Measurements from ENCODE around the gene SRC.

Gene SRC

GRCh38 chr20:37373020-37373598 is 27.2 kb downstream of the SRC start:
- no peak for TF ChIP-seq EZH2 (IDR thresholded peaks at IDR 0.05; ENCODE audit: borderline replicate concordance, low read length)
- TF ChIP-seq, protein P1, sequence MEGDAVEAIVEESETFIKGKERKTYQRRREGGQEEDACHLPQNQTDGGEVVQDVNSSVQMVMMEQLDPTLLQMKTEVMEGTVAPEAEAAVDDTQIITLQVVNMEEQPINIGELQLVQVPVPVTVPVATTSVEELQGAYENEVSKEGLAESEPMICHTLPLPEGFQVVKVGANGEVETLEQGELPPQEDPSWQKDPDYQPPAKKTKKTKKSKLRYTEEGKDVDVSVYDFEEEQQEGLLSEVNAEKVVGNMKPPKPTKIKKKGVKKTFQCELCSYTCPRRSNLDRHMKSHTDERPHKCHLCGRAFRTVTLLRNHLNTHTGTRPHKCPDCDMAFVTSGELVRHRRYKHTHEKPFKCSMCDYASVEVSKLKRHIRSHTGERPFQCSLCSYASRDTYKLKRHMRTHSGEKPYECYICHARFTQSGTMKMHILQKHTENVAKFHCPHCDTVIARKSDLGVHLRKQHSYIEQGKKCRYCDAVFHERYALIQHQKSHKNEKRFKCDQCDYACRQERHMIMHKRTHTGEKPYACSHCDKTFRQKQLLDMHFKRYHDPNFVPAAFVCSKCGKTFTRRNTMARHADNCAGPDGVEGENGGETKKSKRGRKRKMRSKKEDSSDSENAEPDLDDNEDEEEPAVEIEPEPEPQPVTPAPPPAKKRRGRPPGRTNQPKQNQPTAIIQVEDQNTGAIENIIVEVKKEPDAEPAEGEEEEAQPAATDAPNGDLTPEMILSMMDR (IDR thresholded peaks at IDR 0.05; ENCODE audit: low read length), result no peak
- Histone ChIP-seq H3K27ac (ENCODE audit: low read depth, low read length, poor library complexity, severe bottlenecking) (no peak overlapping the region), H3K9ac (ENCODE audit: low read length) (no peak overlapping the region), H3K79me2 (ENCODE audit: insufficient read depth, low read length) (no peaks in the 10 kb centered on the region), H3K9me2 (ENCODE audit: low read depth, low read length) (no peaks in the 10 kb centered on the region), H3F3A (ENCODE audit: insufficient read depth, low read length) (no peaks in the 10 kb centered on the region), H3K4me3 (ENCODE audit: low read depth, low read length, poor library complexity, severe bottlenecking) (no peak overlapping the region), H3K4me1 (ENCODE audit: insufficient read depth, low read length, severe bottlenecking) (no peaks in the 10 kb centered on the region), H3K4me2 (ENCODE audit: low read length) (no peak overlapping the region), H2AFZ (ENCODE audit: low read length) (no peak overlapping the region), H3K36me3 (ENCODE audit: insufficient read depth, low read length) (no peaks in the 10 kb centered on the region), H3K9me3 (ENCODE audit: low read length) (no peaks in the 10 kb centered on the region), H4K20me1 (ENCODE audit: insufficient read depth, low read length) (no peaks in the 10 kb centered on the region), H3K27me3 (ENCODE audit: insufficient read depth, low read length) (no peaks in the 10 kb centered on the region)

- H3K4me3 ChIP-seq (ENCODE audit: low read depth, low read length, poor library complexity, severe bottlenecking), result no peak overlapping the region
- no peak overlapping the region for H3K4me2 ChIP-seq (ENCODE audit: low read length)
- H3K9me3 ChIP-seq (ENCODE audit: low read length), result no peaks in the 10 kb centered on the region
- no peak overlapping the region for H2AFZ ChIP-seq (ENCODE audit: low read length)
- no peaks in the 10 kb centered on the region for H3K4me1 ChIP-seq (ENCODE audit: insufficient read depth, low read length, severe bottlenecking)
- TF ChIP-seq EZH2 (IDR thresholded peaks at IDR 0.05; ENCODE audit: borderline replicate concordance, low read length), result no peak
- H3F3A ChIP-seq (ENCODE audit: insufficient read depth, low read length), result no peaks in the 10 kb centered on the region
- no peaks in the 10 kb centered on the region for H4K20me1 ChIP-seq (ENCODE audit: insufficient read depth, low read length)
- no peaks in the 10 kb centered on the region for H3K9me2 ChIP-seq (ENCODE audit: low read depth, low read length)
- no peaks in the 10 kb centered on the region for H3K79me2 ChIP-seq (ENCODE audit: insufficient read depth, low read length)
- H3K36me3 ChIP-seq (ENCODE audit: insufficient read depth, low read length), result no peaks in the 10 kb centered on the region
- no peak overlapping the region for H3K27ac ChIP-seq (ENCODE audit: low read depth, low read length, poor library complexity, severe bottlenecking)
- no peaks in the 10 kb centered on the region for H3K27me3 ChIP-seq (ENCODE audit: insufficient read depth, low read length)
- no peak overlapping the region for H3K9ac ChIP-seq (ENCODE audit: low read length)
Measured at GRCh38 chr20:37375227-37375626, 29.3 kb downstream of the SRC start.

- no peaks in the 10 kb centered on the region for H3K36me3 ChIP-seq (ENCODE audit: insufficient read depth, low read length)
- no peaks in the 10 kb centered on the region for H3K9me2 ChIP-seq (ENCODE audit: low read depth, low read length)
- H3K27me3 ChIP-seq (ENCODE audit: insufficient read depth, low read length), result no peaks in the 10 kb centered on the region
- H4K20me1 ChIP-seq (ENCODE audit: insufficient read depth, low read length), result no peaks in the 10 kb centered on the region
- H3K79me2 ChIP-seq (ENCODE audit: insufficient read depth, low read length), result no peaks in the 10 kb centered on the region
- H3K4me3 ChIP-seq (ENCODE audit: low read depth, low read length, poor library complexity, severe bottlenecking), result no peak overlapping the region
- H3K4me2 ChIP-seq (ENCODE audit: low read length), result no peak overlapping the region
- no peak overlapping the region for H3K27ac ChIP-seq (ENCODE audit: low read depth, low read length, poor library complexity, severe bottlenecking)
- no peak overlapping the region for H2AFZ ChIP-seq (ENCODE audit: low read length)
- H3K9ac ChIP-seq (ENCODE audit: low read length), result no peak overlapping the region
- no peaks in the 10 kb centered on the region for H3K4me1 ChIP-seq (ENCODE audit: insufficient read depth, low read length, severe bottlenecking)
- TF ChIP-seq EZH2 (IDR thresholded peaks at IDR 0.05; ENCODE audit: borderline replicate concordance, low read length), result no peak
- TF ChIP-seq, protein P1 (IDR thresholded peaks at IDR 0.05; ENCODE audit: low read length), result no peak
- no peaks in the 10 kb centered on the region for H3K9me3 ChIP-seq (ENCODE audit: low read length)
- H3F3A ChIP-seq (ENCODE audit: insufficient read depth, low read length), result no peaks in the 10 kb centered on the region
Measured at GRCh38 chr20:37376324-37376723, 30.4 kb downstream of the SRC start.

GRCh38 chr20:37376791-37377190 is 30.9 kb downstream of the SRC start:
- no peak for TF ChIP-seq EZH2 (IDR thresholded peaks at IDR 0.05; ENCODE audit: borderline replicate concordance, low read length)
- TF ChIP-seq, protein P1 (IDR thresholded peaks at IDR 0.05; ENCODE audit: low read length), result no peak
- Histone ChIP-seq H2AFZ (ENCODE audit: low read length) (no peak overlapping the region), H3K9me3 (ENCODE audit: low read length) (no peaks in the 10 kb centered on the region), H3K4me2 (ENCODE audit: low read length) (no peak overlapping the region), H3K27me3 (ENCODE audit: insufficient read depth, low read length) (no peaks in the 10 kb centered on the region), H3K4me3 (ENCODE audit: low read depth, low read length, poor library complexity, severe bottlenecking) (no peak overlapping the region), H3K9ac (ENCODE audit: low read length) (no peak overlapping the region), H3K9me2 (ENCODE audit: low read depth, low read length) (no peaks in the 10 kb centered on the region), H3K4me1 (ENCODE audit: insufficient read depth, low read length, severe bottlenecking) (no peaks in the 10 kb centered on the region), H4K20me1 (ENCODE audit: insufficient read depth, low read length) (no peaks in the 10 kb centered on the region), H3F3A (ENCODE audit: insufficient read depth, low read length) (no peaks in the 10 kb centered on the region), H3K79me2 (ENCODE audit: insufficient read depth, low read length) (no peaks in the 10 kb centered on the region), H3K36me3 (ENCODE audit: insufficient read depth, low read length) (no peaks in the 10 kb centered on the region), H3K27ac (ENCODE audit: low read depth, low read length, poor library complexity, severe bottlenecking) (no peak overlapping the region)

Data from OCI-LY1 (cell line).